SKM-1 (cell line): ENCODE data around the gene YPEL2.

Source experiments
- DNase-seq: peaks from one replicate; lab custom pipeline; 2025; ENCODE audit not compliant: unreplicated experiment; lab: John Stamatoyannopoulos, UW

The YPEL2 gene

GRCh38 chr17:59427996-59428395, 96.5 kb downstream of the YPEL2 start:
- DNase-seq, result no peak

DNA sequence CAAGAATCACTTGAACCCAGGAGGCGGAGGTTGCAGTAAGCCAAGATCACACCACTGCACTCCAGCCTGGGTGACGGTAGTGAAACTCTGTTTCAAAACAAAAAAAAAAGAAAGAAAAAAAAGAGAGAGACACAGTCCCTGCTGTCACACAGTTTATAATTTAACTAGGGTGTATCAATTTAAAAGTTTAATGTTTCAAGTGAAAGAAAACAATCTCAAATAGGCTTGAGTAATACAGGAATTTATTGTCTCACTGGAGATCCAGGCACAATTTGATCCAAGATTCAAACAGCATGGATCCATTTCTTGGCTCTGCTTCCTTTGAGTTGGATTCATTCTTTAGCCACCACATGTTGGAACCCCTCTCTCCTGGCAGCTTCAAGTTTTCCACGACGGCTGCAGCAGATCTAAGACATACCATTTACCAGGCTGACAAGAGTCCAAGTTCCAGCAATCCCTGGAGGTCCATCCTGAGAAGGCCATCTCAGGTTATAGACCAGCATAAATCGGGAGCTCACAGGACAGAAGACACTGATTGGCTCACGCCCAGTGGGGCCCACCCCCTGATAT, 97.5 kb downstream of the YPEL2 start:
- no peak for DNase-seq

- DNase-seq, result no peak
Measured at GRCh38 chr17:59431601-59432000, 100.1 kb downstream of the YPEL2 start.

- DNase-seq, result no peak
Measured at GRCh38 chr17:59432657-59433056, 101.2 kb downstream of the YPEL2 start.

- no peak for DNase-seq
Measured at GRCh38 chr17:59433586-59433985, 102.1 kb downstream of the YPEL2 start.

DNA sequence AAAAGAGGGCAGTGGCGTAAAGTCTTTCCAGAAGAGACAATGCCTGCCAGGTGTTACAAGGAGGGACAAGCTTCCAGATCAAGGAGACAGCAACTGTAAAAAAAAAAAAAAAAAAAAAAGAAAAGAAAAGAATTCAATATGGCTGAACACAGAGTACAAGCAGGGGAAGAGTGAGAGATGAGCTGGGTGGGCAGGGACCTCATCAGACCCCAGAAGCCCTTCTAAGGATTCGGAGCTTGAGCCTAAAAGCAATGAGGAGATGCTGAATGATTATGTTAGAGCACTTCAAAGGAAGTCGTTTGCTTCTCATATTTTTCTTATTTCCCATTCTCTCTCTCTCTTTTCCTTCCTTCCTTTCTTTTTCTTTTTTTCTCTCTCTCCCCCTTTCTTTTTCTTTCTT, 103.0 kb downstream of the YPEL2 start:
- DNase-seq, result no peak

GRCh38 chr17:59435238-59435637, 103.8 kb downstream of the YPEL2 start:
- no peak for DNase-seq

DNA sequence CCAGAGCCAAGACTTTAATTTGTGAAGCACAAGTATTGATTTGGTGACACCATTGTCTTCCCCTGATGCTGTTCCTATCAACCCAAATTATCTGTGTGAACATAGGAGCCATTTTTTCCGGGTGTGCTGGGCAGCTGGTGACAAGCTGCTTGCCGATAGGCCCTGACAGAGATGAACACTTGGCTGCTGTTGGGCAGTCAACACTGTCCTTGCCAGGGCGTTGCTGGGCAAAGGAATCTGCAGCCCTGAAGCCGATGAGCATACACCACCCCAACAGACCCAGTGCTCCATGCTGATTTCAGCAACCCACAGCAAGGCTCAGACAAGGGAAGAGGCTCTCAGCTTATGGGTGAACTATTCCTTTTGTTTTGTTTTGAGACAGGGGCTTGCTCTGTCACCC, 105.4 kb downstream of the YPEL2 start:
- DNase-seq, result no peak

DNA sequence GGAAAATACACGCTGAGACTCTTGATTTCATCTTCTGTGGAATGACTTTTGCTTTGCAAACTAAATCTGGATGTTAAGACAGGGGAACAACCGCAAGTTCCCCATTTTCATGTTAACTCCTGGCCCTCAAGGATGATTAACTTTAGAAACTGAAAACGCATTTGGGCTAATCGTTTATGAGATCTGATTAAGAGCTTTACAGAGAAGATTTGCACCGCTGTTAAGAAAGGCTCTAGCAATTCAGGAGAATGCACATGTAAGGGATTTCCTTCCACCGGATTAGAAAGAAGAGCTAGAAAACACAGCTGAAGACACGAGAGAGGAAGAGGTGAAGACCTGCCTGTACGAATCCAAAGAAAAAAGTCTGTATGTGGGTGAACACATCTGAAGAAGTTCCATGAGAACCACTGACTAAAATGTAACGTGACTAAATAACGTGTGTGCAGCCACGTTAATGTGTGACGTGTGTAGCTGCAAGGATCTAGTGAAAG, 106.4 kb downstream of the YPEL2 start:
- DNase-seq, result no peak

GRCh38 chr17:59439262-59439661, 107.8 kb downstream of the YPEL2 start:
- no peak for DNase-seq

DNA sequence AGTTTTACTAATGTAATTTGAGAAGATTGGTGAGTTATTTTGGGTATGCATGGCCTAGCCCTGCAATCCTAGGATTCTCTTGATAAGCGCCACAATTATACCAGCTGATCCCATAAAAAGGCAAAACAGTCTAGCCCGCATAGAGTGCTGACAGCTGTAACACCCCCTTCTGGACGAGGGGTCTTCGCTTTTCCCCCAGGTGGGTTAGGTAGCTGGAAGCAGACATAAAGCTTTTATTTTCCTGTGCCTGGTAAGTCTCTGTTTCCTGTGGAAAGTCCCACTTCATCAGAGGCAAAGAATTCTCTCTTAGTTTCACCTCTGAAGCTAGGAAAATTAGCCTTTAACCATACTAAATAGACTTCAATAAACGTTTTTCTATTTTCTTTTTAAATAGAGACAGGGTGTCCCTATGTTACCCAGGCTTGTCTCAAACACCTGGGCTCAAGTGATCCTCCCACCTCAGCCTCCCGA, 108.3 kb downstream of the YPEL2 start:
- no peak for DNase-seq

DNA sequence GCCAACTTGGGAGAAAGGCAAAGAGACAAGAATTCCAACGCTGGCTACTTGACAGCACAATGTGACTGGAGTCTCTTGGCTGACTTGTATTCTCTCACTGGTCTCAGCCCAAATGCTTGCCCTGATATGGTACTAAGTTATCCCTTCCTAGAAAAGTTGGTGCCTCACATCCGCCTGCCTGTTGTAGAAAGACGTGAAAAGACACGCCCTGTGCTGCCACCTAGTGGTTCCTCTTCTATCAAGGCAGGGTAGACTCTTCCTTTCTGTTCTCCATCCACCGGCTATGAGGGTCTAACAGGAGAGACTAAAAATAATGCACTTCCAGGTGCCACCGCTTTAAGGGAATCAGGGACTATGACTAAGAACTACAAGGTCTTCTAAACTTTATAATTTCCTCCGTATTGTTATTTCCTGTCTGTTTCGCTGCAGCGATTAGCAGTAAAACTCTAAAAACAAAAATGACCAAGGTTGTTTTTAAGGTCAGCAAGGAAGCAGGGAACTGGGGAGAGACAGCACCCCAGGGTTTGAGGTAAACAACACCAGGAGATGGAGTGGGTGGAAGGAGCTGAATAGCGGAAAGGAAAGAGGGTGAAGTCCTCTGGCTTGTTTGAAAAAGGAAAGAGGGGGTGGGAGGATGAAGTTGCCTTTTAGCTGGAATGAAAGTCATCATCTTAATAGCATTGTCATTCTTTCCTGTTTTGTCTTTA, 109.5 kb downstream of the YPEL2 start:
- peak; percentile 74 for DNase-seq

DNA sequence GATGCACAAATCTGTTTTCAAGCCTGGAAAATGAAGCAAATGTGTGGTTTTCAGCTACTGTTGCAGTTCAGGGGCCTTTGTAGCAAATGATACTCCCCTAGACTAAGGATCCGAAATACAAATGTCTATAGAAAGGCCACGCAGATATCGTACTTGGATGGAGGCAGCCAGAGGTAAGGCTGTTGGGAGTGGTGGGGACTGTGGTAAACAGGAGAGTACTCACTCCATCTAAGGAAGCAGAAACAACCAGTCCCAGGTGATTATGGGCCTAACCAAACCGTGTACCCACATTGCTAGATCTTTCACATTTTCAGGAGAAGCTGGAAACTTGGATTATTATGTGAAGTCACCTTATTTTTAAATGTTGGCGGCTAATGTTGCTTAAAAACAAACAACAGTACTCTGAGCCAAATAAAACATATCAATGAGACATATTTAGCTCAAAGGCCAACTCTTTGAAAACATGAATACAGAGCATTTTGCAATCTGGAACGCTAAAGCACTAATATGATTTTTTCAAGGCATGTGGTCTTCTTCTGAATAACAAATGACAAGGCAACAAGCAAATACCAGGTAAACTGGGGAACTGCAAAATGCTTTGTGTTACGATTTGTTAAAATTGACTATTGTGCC, 110.1 kb downstream of the YPEL2 start:
- no peak for DNase-seq

DNA sequence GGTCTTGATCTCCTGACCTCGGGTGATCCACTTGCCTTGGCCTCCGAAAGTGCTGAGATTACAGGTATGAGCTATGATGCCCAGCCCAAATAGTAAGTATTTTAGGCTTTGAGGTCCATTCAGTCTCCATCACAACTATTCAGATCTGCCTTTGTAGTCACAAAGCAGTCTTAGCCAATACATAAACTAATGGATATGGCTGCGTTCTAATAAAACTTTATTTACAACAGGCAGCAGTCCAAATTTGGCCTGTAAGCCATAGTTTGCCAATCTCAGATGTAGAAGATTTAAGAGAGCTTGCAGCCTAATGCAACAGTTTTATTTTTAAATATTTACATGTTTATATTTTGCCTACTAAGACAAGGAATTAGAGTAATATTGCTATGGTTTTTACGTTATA, 111.7 kb downstream of the YPEL2 start:
- no peak for DNase-seq
